NCI-H1417 treated with DMSO at 0.1 percent for 48 hours (cell line): ENCODE data around the gene GTF2IRD1.
A peak's percentile ranks its signal among the peaks of the same experiment; 100 is the strongest.
"Not testable (repeated sequence)": the region's sequence is repeated elsewhere in the genome, so short reads cannot be mapped to it uniquely, and the experiment has no call there.

Experiments
- DNase-seq: peaks from one replicate; lab custom pipeline; 2025; lab: John Stamatoyannopoulos, UW

The GTF2IRD1 gene

DNA sequence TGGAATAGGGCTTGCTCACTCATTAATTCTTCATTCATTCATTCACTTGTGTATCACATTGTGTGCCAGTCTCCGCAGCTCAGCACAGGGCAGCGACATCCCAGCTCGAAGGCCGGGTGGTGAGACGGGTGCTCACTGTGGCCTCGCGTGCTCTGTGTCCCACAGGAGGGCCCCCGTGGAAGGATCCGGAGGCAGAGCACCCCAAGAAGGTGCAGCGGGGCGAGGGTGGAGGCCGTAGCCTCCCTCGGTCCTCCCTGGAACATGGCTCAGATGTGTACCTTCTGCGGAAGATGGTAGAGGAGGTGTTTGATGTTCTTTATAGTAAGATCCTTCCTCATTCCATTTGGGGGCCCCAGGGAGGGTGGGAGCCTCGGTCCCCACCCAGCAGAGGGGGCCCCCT, 61.6 kb downstream of the GTF2IRD1 start:
- DNase-seq: no peak

DNA sequence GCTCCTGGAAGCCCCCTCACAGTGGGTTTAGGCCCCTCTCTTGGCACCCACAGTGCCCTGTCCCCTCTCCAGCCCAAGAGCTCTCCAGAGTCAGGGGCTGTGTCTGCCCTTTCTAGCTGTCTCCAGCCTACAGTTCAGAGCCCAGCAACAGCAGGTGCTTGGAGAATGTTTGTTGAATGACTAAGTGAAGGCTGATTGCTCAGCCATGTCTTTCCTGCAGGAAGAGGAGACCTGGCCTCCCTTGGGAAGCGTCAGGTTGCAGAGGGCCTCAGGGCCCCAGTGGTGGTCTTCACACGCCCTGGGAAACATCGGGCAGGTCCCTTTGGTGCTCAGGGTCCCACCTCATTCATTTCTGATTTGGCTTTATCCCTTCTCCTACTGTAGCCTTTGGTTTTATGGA, 62.5 kb downstream of the GTF2IRD1 start:
- no peak for DNase-seq

DNA sequence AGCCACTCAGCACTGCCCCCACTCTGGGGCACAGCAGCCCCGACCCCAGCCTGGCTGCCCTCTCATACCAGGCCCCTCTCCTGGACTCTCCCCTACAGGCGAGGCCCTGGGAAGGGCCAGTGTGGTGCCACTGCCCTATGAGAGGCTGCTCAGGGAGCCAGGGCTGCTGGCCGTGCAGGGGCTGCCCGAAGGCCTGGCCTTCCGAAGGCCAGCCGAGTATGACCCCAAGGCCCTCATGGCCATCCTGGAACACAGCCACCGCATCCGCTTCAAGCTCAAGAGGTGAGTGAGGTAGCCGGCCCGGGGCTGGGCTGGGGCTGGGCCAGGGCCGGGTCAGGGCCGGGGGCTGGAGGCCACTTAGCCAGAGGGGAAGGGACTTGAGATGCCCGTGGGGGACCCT, 64.3 kb downstream of the GTF2IRD1 start:
- no peak for DNase-seq

DNA sequence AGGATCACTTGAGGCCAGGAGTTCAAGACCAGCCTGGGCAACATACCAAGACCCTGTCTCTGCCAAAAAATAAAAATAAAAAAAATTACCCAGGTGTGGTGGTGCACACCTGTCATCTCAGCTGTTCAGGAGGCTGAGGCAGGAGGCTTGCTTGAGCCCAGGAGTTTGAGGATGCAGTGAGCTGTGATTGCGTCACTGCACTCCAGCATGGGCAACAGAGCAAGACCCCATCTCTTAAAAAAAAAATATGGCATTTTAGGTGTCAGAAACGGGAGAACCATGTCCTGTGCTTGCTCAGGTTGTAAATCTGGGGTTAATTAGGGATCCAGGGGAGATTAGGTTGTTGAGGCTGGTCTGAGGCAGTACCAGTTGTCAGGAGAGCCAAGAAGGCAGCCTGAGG, 64.9 kb downstream of the GTF2IRD1 start:
- DNase-seq: no peak

DNA sequence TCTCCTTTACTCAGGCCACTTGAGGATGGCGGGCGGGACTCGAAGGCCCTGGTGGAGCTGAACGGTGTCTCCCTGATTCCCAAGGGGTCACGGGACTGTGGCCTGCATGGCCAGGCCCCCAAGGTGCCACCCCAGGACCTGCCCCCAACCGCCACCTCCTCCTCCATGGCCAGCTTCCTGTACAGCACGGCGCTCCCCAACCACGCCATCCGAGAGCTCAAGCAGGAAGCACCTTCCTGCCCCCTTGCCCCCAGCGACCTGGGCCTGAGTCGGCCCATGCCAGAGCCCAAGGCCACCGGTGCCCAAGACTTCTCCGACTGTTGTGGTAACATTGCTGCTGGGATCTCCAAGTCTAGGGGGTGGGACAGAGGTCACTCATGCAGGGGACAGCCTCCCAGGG, 65.7 kb downstream of the GTF2IRD1 start:
- no peak for DNase-seq

DNA sequence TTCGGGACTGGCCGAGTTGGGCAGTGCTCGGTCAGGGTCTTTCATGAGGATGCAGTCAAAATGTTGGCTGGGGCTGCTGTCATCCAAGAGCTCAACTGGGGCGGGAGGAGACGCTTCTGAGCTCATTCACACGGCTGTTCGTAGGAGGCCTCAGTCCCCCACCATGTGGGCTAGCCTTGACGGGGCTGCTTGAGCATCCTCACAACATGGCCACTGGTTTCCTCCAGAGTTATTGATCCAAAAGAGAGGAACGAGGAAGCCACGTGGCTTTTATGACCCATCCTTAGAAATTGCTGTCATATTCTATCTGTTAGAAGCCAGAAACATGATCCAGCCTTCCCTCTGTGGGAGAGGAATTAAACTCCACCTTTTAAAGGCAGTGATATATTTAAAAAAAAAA, 68.1 kb downstream of the GTF2IRD1 start:
- no peak for DNase-seq

DNA sequence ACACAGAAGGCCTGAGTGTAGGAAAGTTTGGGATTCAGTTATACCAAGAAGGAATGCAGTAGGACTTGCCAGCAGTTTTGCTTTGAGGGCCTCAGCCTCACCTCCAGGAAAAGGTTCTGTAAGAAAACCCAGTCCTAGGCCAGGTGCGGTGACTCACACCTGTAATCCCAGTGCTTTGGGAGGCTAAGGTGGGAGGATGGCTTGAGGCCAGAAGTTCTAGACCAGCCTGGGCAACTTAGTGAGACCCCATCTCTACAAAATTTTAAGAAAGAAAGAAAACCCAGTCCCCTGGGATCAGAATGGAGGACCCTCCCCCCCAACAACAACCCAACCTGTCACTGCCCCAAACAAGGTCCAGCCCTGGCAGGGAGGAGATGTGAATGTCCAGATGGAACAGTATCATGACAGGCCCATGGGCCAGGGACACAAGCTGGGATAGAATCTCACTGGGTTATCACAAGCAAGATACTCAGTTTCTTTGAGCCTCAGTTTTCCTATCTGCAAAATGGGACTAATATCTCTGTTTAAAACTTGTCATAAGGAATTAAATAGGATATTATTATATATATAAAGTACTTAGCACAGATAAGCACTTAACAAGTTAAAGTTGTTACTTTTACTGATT, 68.7 kb downstream of the GTF2IRD1 start:
- DNase-seq: no peak

DNA sequence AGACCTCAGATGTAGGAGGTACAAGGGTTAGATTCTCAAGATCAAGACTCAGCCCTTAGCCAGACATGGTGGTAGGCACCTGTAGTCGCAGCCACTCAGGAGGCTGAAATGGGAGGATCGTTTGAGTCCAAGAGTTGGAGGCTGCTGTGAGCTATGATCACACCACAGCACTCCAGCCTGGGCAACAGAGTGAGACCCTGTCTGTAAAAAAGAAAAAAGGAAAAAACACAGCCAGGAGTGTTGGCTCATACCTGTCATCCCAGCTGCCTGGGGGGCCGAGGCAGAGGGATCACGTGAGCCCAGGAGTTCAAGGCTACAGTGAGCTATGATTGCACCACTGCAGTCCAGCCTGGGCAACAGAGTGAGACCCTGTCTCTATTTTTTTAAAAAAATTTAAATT, 69.3 kb downstream of the GTF2IRD1 start:
- no peak for DNase-seq

DNA sequence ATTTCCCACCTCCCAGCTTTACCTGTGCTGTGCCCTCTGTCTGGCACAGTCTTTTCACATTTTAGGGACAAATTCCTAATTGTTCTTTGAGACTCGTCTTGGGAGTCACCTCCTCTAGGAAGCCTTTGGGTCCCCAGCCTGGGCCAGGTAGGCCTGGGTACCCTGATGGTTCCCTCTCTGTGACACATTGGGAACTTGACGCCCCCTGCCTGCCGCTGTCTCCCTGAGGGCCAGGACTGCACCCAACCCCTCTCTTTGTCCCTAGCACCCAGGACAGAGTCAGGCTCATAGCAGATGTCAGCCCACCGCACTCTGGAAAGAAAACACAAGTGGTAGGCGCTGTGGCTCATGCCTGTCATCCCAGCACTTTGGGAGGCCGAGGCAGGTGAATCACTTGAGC, 71.4 kb downstream of the GTF2IRD1 start:
- DNase-seq: no peak

DNA sequence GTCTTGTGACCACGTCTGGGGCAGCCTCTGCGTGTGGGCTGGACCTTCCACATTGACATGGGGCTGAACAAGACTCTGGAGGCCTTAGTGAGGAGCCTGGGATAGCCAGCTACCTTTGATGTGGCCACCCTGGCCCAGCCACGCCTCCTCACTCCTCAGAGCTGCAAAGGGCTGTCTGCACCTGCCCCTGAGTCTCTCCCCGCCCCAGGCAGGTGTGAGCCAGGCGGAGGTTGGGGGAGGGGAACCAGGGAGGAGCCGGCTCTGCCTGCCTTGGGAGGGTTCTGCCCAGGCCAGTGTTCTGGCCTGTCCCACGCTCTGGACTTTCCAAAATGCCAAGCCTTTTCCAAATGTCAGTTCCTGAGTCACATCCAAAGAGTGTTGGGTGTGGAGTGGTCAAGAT, 72.2 kb downstream of the GTF2IRD1 start:
- DNase-seq: peak; percentile 66

DNA sequence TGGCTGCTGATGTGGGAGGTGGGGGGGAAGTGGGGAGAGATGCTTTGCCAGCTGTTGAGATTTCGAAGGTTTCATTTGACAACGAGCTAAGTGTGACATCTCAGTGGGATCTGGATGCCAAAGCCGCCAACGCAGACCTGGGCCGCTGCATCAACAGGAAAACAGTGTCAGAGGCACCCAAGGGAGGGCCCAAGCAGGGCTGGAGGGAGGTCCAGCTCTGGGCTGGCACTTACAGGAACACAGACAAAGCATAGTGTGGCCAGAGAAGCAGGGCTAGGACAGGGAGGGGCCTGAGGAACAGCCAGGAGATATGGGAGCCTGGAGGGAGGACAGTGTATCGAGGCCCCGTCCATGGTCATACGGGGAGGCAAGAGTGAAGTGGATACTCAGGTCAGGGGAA, 73.1 kb downstream of the GTF2IRD1 start:
- no peak for DNase-seq

DNA sequence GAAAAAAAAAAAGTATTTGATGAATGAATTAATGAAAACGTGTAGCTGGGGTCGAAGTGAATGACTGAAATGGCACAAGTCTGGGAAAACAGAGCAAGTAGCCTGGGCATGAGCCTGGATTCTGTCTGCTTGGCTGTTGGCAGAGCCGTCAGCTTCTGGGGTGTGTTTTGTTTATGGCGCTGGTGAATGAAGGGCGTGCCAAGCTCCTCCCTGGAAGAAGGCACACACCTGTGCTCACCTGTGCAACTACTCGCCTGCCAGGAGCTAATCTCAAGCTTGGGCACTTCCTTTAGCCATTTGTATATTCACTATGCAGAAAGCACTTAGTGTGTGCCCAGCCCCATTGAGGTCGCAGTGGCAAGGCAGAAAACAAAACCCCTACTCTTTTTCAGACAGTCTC, 74.1 kb downstream of the GTF2IRD1 start:
- DNase-seq: no peak

DNA sequence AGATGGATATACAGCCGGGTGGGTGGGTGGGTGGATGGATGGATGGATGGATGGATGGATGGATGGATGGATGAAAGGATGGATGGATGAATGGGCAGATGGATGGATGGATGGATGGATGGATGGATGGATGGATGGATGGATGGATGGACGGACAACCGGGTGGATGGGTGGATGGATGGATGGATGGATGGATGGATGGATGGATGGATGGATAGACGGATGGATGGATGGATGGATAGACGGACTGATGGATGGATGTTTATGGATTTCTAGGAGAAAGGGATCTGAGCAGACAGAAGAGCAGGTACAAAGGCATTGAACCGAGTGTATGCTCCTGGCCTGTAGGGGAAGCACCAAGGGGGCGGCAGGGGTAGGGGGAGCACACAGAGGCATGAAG, 75.1 kb downstream of the GTF2IRD1 start:
- DNase-seq: not testable (repeated sequence)

DNA sequence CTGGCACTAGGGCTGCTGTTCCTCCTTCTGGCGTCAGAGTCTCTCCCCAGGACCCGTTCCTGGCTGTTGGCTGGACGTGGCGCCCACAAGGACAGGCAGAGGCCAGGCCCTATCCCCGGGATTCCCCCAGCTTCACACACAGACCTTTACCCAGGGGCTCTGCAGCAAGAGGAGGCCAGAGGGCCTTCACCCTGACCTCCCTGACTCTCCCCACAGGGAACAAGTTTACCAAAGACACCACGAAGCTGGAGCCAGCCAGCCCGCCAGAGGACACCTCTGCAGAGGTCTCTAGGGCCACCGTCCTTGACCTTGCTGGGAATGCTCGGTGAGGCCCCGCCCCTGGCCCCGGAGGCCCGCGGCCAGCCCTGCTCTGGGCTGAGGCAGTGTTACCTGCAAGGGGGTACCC, 82.2 kb downstream of the GTF2IRD1 start:
- DNase-seq: no peak

DNA sequence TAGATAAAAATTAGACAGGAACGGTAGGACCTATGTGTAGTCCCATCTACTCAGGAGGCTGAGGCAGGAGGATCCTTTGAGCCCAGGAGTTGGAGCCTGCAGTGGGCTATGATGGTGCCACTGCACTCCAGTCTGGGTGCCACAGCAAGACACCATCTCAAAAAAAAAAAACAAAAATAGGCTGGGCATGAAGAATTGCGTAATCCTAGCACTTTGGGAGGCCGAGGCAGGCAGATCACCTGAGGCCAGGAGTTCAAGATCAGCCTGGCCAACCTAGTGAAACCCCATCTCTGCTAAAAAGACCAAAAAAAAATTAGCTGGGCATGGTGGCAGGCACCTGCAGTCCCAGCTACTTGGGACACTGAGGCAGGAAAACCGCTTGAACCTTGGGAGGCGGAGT, 88.2 kb downstream of the GTF2IRD1 start:
- DNase-seq: not testable (repeated sequence)

DNA sequence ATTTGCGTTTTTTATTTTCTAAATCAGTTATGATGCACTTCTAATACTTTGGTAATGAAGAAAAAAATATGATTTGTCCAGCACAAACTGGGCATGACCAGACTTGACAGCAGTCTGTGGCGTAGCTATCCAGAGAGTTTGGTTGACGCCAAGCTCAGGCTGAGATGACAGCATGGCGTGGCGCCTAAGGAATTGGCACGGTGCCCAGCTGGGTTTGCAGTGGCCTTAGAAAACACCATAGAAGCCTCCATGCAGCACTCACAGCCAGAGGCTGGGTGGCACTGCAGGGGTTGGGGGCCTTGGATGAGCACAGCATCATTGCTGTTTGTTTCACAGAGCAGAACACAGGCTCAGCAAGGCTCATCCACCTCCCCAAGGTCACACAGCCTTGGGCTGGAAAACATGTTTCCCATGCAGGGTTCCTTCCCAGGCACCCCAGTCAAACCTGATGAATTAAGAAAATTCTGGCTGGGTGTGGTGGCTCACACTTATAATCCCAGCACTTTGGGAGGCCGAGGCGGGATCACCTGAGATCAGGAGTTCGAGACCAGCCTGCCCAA, 88.9 kb downstream of the GTF2IRD1 start:
- peak; percentile 55 for DNase-seq

DNA sequence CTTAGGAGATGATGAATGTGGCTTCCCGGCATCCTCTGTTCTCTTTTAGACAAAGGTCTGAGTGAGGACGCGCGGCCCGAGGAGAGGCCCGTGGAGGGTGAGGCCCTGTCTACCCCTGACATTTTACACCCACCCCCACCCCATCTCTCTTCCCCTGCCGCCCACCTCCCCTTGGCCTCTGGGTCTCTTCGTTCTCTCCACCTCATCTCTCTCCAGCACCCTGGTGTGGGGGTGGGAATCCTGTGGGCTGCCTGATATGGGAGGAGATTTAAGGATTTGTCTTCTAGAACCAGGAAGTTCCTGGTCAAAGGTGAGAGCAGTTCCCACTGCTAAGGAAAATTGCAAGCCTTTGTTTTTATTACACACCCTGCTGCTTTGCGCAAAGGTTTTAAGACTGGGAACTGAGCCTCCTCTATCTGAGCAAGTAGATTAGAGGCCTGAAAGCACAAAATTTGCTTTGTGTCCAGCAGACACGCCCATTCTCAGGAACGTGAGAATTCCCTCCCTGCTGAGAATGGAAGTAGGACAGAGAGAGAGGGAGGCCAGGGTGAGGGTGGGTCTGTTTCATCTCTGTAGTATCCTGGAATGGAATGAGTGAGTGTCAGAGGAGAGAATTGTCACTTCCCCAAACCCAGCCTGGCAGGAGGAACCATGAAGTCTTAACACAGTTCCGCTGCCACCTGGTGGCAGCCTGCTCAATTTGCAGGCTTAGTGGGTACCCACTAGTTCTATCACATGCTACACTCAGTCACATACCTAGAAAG, 91.2 kb downstream of the GTF2IRD1 start:
- DNase-seq: no peak

DNA sequence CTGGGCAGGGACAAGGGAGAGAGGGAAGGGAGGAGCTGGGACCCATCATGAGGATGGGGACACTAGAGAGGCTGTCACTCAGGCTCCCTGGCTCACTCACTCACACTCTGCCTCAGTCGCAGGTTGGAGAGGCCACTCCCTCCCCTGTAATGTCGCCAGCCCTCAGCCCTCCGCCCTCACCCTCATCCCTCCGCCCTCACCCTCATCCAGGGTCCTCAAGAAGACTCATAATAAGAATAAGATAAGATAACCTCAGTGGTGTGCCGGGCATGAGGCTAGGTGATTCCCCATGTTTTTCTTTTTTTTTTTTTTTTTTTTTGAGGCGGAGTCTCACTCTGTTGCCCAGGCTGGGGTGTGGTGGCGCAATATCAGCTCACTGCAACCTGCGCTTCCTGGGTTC, 92.2 kb downstream of the GTF2IRD1 start:
- no peak for DNase-seq

DNA sequence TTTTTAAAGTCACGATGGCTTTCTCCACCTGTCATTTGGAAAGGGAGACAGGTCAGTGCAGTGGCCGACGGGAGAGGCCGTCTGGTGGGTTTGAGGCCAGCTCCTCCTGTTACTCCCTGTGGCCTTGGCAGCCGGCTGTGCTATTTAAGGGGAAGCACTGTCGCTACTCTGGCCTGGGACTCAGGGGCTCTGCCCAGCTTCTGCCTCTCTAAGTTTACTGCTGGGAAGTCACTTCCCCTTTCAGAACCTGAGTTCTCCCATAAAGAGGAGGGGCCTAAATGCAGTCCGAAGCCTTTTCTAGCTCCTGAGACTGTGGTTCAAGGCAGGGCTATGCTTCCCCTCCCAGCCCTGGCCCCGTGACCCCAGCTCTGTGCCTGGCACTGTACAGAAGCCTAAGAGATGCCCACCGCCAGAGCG, 99.9 kb downstream of the GTF2IRD1 start:
- not testable (repeated sequence) for DNase-seq

DNA sequence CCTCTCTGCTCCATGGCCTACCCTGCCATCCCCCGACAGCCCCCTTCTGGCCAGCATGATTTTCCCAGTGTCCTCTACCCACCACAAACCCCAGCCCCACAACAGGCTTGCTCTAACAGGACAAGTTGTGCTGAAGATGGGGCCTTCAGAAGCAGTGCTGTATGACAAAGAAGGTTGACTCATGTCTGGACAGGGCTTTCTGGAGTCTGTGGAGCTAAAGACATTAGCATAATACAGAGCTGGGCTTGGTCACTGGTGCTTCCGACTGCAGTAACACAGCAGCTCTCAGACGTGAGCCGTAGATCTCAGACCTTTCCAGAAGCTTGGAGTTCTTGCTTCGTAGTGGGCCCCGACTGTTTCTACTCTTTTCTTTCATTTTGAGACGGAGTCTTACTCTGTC, 100.5 kb downstream of the GTF2IRD1 start:
- no peak for DNase-seq

DNA sequence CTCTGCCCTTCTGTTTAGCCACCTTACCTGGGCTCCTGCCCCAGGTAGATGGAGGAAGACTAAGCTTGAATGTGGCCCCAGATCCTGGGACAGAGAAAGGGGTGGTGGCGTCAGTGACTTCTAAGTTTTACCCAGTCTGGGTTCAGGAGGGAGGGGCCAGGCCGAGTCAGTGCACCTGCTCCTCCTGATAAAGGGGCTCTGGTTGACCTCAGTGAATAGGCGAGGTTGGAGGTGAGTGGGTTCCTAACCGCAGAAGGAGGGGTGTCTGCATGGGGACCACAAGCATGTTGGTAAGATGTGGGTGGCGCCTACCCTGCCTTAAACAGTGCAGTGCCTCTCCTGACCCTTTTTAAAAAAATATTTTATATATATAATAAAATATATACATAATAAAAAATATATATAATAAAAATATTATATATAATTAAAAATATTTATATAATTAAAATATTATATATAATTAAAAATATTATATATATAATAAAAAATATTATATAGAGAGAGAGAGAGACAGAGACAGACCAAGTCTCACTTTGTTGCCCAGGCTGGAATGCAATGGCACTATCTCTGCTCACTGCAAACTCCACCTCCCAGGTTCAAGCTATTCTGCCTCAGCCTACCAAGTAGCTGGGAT, 106.5 kb downstream of the GTF2IRD1 start:
- no peak for DNase-seq

DNA sequence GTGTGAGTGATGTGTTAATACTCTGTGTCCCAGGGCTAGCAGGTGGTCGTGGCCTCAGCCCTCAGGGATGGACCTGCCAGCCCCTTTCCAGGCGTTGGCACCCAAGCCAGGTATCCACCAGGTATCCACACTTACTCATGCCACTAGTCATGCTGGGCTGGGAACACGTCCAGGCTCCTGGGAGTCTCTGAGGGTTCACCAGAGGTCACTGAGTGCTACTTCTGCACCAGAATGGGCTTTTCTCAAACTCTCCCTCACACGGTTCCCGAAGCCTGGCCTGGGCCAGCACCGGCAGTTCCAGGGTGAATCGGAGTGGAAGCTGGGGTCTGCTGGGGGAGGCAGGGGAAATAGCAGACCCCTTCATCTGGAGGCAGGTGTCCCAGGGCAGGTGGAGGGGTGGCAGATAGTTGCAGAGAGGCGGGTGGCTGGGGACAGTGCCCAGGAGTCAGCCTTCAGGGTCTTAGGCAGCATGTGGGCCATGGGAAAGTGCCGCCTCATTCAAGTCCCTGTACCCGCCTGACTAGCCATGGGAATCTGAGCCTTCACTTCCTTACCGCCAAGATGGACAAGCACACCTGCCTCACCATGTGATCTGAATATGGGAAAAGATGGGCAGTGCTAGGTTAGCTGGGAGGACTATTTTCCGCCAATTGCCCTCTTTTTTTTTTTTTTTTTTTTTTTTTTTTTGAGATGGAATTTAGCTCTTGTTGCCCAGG, 108.3 kb downstream of the GTF2IRD1 start:
- DNase-seq: no peak
